Measurements from ENCODE around the gene POLR2H.

POLR2H gene

DNA sequence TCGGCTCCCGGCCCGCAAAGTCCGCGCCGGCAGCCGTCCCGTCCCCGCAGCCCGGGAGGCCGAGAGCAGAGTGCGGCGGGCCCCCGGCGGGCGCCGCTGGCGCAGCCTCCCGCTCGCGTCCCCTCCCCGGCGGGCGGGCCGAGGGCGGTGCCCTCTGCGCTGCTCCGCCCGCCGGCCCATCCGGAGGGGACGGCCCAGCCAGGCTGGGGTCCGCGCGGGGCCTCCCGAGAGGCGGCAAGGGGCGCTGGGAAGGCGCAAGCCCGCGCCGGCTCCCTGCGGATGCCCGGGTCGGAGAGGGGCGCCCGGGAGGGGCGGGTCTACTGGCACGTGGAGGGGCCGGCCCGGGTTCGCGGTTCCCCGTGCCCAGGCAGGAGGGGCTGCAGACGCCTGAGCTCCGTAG lies at the start of gene POLR2H, which contains the start of gene CLCN2:
TSS of gene POLR2H (plus strand) at position 179 of the 400 bp plus-strand sequence. CDS start 1,783 bp downstream, outside the sequence.
TSS of gene CLCN2 (minus strand) at position 74 of the 400 bp plus-strand sequence. CDS start 126 bp downstream, outside the sequence.
- FAIRE-seq, result no peak

DNA sequence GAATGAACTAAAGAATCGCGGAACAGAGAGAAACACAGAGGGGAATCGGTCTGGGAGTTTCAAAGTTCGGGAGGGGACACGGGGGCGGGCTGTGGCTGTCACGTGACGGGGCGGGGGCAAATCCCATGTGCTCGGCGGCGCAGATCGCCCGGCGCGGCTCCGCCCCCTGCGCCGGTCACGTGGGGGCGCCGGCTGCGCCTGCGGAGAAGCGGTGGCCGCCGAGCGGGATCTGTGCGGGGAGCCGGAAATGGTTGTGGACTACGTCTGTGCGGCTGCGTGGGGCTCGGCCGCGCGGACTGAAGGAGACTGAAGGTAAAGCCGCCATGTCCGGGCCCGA lies 47.2 kb upstream of the POLR2H start, which contains the start of gene EIF4G1:
TSS of gene EIF4G1 (plus strand) at position 244 of the 337 bp plus-strand sequence. CDS start 1,191 bp downstream, outside the sequence.
- FAIRE-seq, result no peak

DNA sequence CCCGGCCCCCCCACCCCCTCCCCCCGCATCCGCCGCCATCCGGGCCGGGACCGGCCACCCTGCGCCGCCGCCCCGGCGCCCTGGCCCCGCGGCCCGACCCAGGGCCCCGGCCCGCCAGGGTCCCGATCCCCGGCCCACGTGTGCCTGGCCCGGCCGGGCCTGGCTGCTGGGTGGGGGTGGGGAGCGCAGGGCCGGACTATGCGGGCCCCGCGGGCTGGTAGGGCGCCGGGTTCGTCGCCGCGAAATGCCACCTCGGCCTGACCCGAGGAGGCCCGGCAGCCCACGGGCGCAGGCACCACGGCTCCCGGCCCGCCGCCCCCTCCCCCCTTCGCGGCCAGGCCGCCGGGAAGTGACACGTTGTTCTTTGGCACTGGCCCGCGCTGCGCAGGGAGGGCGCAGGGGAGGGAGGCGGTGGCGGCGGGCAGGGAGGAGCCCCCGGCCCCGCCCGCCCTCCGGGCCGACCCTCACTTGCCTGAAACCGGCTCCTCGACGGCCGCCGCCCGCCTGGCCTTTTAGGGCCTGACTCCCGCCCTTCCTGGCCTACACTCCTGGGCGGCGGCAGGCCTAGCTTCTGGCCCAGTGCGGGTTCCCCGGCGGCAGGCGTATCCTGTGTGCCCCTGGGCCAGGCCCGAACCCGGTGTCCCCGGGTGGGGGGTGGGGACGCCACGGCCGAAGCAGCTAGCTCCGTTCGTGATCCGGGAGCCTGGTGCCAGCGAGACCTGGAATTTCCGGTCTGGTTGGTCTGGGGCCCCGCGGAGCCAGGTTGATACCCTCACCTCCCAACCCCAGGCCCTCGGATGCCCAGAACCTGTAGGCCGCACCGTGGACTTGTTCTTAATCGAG lies 46.6 kb upstream of the POLR2H start:
- no peak for FAIRE-seq

DNA sequence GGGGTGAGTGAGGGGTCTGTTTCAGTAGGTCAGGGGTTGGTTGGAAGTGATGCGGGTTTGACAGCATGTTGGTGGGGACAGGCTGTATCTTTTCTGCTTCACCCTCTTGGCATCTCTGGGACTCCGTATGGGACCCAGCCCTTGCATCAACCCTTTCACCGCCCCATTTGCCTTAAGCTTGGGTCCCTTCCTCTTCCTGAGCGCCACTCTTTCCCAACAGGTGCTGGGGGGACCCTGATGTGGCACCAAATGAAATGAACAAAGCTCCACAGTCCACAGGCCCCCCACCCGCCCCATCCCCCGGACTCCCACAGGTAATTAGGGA lies 46.0 kb upstream of the POLR2H start:
- FAIRE-seq, result no peak

DNA sequence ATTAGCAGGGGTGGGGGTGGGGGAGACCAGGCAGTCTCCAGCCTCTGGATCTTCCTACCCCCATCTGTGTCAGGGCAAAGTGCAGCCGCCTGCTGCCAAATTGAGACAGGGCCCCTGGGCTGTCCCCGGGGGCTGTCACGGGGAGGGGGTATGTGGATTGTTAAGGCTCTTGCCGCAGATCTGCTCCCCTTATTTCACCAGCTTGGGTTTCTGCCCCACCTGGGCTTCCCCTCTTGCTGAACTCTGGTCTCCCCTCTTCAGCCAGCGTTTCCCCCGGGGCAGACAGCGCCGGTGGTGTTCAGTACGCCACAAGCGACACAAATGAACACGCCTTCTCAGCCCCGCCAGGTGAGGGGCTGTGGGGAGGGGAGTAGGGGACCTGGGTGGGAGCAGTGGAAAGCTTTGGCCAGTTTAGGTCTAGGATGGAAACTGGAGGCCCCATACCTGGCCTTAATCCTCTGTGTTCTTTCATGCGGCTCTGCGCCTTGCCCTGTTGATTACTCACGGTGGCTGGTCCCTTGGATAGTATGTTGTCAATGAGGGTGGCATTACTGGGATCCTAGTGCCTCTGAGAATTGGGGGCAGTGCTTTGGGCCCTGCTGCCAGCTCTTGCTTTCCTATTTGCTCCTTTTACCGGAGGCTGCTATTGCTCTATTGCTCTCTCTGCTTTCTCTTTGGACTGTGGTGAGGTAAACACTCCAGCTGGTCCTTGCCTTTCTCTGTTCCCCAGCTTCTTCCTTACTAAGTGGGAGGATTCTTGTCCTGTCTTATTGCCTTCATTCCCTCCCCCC lies 45.4 kb upstream of the POLR2H start:
- no peak for FAIRE-seq

DNA sequence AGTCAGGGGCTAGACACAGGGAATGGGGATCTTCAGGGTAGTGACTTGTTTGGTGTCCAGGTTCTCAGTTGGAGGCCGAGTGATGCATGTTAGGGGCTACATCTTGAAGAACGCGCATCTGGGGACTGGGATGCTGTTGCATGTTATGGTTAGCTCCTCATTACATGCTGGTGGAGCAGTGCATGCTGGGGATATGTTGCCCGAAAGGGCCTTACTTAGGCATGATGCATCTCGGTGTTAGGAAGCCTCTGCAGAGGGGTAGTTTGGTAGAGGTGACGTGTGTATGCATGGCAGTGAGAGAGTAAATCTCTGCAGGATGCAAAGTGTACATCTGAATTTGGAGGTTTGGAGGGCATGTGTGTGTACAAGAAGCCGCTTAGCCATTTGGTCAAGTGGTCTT lies 44.7 kb upstream of the POLR2H start:
- no peak for FAIRE-seq

DNA sequence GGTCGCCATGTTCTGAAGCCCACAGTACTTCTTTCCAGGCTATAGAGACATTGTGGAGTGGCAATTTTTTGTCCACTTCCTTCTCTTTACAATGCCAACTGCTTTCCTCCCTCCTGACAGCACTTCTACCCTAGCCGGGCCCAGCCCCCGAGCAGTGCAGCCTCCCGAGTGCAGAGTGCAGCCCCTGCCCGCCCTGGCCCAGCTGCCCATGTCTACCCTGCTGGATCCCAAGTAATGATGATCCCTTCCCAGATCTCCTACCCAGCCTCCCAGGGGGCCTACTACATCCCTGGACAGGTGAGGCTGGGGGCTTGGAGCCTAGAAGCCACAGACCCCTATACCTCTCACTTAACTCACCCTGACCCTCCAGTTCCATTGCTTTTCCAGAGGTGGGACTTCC lies 44.3 kb upstream of the POLR2H start:
- no peak for FAIRE-seq

DNA sequence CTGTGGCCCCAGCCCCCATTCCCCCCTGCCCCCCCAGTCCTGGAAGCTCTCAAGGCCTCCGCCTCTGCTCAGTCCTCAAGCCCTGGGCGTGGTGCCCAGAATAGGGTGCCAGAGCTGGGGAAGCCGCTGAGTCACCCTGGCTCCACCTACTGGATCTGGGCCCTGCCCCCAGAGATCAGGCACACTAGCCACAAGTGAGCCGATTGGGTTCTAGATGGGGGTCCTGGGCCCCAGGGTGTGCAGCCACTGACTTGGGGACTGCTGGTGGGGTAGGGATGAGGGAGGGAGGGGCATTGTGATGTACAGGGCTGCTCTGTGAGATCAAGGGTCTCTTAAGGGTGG lies 41.4 kb upstream of the POLR2H start:
- no peak for FAIRE-seq

DNA sequence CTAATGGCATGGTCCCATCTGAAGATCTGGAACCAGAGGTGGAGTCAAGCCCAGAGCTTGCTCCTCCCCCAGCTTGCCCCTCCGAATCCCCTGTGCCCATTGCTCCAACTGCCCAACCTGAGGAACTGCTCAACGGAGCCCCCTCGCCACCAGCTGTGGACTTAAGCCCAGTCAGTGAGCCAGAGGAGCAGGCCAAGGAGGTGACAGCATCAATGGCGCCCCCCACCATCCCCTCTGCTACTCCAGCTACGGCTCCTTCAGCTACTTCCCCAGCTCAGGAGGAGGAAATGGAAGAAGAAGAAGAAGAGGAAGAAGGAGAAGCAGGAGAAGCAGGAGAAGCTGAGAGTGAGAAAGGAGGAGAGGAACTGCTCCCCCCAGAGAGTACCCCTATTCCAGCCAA lies 39.8 kb upstream of the POLR2H start:
- FAIRE-seq, result no peak

DNA sequence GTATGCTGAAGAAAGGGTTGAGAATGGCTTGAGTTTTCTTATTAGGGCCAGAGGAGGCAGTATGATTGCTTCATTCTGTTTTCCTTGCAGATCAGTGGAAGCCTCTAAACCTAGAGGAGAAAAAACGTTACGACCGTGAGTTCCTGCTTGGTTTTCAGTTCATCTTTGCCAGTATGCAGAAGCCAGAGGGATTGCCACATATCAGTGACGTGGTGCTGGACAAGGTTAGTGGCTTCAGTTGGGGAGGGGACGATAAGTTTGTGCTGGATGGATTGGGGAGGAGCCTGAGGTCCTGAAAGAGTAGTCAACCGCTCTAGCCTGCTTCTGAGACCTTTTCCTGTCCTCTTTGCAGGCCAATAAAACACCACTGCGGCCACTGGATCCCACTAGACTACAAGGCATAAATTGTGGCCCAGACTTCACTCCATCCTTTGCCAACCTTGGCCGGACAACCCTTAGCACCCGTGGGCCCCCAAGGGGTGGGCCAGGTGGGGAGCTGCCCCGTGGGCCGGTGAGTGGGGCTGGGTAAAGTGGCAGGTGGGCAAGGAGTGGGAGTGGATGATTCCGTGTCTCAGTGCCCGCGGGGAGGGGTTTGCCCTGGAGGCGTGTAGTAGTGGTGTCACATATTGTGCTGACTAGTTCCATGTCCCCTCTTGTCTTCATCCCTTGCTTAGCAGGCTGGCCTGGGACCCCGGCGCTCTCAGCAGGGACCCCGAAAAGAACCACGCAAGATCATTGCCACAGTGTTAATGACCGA lies 38.6 kb upstream of the POLR2H start:
- FAIRE-seq, result no peak

DNA sequence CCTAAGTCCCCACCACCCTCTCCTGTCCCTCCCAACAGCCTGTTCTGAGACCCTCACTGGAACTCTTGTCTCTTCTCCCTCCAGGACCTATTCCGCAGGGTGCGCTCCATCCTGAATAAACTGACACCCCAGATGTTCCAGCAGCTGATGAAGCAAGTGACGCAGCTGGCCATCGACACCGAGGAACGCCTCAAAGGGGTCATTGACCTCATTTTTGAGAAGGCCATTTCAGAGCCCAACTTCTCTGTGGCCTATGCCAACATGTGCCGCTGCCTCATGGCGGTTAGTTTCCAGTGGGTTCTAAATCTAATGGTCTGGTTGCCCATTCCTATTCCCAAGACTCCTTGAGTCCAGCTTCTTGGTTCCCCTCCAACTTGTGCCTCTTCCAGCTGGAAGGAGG lies 37.8 kb upstream of the POLR2H start:
- no peak for FAIRE-seq

DNA sequence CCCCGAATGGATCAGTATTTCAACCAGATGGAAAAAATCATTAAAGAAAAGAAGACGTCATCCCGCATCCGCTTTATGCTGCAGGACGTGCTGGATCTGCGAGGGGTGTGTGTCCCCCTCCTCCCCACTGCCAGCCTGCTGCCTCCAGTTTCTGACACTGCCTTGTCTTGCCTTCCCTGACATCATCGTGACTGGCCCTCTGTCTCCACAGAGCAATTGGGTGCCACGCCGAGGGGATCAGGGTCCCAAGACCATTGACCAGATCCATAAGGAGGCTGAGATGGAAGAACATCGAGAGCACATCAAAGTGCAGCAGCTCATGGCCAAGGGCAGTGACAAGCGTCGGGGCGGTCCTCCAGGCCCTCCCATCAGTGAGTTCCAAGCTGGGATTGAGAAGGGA lies 36.2 kb upstream of the POLR2H start:
- FAIRE-seq, result no peak

DNA sequence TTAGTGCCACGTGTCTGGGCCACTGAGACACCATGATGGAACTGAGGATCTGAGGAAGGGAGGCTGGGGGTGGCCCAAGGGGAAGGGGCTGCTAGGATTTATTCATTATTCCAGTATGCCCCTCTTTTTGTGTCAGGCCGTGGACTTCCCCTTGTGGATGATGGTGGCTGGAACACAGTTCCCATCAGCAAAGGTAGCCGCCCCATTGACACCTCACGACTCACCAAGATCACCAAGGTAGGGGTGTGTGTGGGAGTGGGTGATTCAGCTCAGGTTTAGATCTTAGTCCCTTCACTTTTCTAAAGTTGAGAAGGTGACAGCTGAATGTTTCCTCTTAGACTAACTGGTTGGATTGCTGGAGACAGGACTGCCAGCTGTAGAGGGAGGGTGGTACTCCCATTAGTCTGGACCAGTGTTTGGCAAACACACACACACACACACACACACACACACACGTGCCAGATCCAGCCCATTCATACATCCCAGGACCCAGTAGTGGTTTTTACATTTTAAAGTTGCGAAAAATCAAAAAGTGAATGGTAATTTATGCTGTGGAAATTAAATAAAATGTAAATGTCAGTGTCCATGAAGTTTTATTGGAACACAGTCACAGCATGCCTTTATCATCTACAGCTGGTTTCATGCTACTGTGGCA lies 35.7 kb upstream of the POLR2H start:
- FAIRE-seq, result no peak

DNA sequence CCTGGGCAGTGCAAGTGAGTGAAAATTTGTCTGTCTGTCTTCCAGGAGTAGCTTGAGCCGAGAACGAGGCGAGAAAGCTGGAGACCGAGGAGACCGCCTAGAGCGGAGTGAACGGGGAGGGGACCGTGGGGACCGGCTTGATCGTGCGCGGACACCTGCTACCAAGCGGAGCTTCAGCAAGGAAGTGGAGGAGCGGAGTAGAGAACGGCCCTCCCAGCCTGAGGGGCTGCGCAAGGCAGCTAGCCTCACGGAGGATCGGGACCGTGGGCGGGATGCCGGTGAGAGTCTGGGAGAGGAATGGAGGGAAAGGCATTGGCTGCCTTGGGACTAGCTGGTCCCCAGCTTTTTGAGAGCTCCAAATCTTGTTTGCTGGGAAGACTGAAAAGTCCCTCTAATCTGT lies 34.3 kb upstream of the POLR2H start:
- no peak for FAIRE-seq

DNA sequence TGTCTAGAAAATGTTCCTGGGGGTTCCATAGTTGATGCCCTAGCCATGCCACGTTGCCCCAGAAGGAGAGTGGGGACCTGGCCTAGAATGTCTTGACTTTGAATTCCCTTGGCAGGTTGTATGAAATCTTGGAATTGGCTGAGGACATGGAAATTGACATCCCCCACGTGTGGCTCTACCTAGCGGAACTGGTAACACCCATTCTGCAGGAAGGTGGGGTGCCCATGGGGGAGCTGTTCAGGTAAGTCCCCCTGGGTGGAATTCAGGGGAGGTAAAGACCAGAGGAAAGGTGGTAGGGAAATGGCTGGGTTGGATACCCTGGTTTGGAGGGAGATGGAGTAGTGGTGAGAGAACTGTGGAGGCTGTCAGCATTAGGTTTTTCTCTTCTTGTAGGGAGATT lies 33.0 kb upstream of the POLR2H start:
- FAIRE-seq, result no peak

DNA sequence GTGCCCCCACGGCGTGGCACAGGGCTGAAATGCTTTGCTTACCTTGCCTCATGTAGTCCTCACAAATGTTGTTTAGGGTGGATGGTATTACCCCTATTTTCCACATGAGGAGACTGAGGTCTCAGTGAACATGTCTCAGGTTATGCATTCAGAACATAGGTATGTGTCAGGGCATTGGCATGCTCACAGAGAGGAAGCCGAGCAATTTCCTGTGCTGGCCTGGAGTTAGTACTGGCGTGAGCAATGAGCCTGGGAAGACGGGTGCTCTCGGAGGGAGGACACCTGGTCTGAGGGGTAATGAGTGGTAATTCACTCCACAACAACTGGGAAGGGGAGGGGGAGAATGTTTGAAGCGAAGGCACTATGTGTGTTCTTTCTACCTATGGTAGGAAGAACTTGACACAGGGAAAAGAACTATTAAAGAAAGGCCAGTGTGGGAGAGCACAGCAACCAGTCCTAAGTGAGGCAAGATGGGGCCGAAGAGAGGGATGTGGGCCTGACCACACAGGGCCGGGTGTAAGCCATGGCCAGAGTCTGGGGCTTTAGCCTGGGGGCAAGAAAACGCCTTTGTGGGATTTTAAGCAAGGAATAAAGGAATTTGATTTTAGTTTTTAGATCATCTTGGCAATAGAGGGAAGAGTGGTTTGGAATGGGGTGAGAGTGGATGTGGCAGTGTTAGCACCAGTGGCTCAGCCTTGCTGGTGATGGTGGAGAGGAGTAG lies 29.0 kb upstream of the POLR2H start:
- FAIRE-seq, result no peak

DNA sequence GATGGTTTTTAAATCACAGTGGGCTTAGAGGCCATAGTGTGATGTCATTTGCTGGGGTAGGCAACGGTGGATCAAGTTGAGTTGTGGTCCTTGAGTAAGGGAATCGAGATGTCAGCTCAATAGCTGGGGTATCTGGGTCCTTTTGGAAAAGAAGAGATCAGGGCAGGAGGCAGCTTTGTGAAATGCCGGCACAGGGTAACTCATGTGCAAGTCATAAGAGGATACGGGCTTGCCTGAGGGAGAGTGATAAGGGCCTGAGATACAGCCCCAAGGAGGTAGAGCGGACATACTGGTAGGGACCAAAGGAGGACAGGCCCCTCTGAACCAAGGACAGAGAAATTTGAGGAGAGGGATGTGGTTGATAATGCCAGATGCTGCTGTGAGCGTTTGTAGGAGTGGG lies 28.3 kb upstream of the POLR2H start:
- no peak for FAIRE-seq

DNA sequence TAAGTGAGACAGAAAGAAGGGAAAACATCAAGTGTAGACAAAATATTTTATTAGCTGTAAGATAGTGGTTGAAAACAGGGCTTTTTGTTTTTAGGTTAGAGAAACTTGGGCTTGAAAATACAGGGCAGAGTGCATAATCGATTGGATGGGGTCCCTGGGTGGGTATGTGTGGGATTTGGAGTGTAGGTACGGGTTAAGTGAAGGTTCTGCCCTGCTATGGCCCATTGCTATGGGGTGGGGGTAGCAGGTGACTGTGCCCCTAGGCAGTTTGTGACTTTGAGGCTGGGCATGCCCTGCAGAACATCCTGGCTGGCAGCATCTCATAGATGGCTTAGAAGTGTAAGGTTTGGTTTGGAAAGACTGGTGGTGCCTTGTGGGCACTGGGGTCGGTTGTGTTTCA lies 27.8 kb upstream of the POLR2H start:
- no peak for FAIRE-seq

DNA sequence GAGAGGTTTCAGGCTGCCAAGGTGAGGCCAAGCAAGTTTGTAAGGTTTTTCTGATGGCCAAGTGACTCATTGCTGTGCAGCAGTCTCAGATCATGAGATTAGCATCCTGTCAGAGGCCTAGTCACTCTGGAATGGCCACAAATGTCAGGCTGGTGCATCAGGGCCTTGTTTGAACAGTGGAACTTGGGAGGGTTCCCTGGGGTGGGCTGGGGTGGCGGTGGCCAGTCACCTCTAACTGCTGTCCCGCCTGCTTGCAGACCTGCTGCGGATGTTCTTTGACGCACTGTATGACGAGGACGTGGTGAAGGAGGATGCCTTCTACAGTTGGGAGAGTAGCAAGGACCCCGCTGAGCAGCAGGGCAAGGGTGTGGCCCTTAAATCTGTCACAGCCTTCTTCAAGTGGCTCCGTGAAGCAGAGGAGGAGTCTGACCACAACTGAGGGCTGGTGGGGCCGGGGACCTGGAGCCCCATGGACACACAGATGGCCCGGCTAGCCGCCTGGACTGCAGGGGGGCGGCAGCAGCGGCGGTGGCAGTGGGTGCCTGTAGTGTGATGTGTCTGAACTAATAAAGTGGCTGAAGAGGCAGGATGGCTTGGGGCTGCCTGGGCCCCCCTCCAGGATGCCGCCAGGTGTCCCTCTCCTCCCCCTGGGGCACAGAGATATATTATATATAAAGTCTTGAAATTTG lies 26.9 kb upstream of the POLR2H start:
- no peak for FAIRE-seq

DNA sequence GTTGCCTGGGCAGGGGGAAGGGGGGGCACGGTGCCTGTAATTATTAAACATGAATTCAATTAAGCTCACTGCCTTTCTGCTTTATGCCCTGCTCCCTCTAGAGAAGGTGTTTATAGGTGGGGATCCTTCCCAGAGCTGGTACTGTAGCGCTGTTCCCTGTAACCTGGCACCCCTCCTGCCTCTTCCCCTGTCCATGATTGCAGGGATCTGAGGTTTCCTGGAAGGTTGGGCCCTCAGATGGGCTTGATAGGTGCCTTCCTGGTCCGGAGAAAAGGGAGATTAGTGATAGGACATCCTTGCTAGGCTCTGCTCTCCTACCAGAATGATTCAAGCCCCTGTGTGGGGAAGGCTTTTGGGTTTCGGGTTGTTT lies 26.2 kb upstream of the POLR2H start:
- FAIRE-seq, result no peak

DNA sequence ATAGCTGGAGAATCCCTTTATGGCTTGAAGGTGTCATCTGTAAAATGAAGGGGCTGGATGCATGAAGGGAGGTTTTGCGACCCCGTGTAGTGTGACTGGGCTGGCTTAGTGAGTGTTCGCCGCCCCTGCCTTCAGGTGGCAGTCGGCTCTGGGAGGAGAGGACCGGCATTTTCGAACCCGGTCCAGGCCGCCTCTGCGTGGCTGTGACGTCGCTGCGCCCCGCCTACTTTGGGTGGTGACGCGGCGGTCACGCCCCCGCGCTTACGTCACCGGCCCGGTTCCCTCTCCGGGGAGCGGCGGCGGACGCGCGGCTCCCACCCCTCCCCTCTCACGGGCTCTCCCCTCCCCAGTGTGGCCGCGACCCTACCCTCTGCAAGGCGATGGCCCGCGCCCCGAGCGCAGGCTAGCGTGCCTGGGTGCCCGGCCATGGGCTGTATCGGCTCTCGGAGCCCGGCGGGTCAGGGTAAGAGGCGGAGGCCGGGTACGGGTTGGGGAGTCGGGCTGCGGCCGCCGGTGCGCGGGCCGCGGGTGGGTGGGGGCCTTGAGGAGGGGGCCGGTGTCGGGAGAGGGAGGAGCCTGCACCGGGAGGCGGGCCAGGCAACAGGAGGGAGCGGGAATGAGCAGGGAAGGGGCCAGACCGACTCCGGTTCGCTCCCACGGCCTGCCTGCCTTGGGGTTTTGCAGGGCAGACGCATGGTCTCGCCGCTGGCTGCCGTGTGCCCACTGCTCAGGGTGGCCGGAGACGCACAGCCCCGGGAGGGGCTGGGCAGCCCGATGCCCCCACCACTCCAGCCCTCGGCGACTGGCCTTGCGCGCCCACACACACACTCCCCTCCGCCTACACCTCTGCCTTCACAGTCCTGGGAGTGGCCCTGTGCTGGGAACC lies 25.6 kb upstream of the POLR2H start:
- no peak for FAIRE-seq

All from islet of Langerhans (tissue), 1 donor.